DND-41 (cell line): Measurements from ENCODE around the gene EPHA3.

Experiments
- ATAC-seq: fragments of 200-7000 bp; cut with Tn5 transposase; 3 replicates; pipeline ENCODE4 v1.9.1; 2021; ENCODE audit warnings: low read depth; ENCODE audit not compliant: insufficient read depth
- DNase-seq: peaks from one replicate; pipeline ENCODE4 v3.0.0-alpha.2; 2020
- H2AFZ ChIP-seq: 2 replicates; pipeline ENCODE4 v1.6.0; 2012; ENCODE audit warnings: low read depth, low read length
- H3K27ac ChIP-seq: 2 replicates; pipeline ENCODE4 v1.5.1; 2012; ENCODE audit warnings: low read length, inconsistent platforms
- H3K27me3 ChIP-seq: fragments of 200-600 bp; sonication (generic); 2 replicates; pipeline ENCODE4 v1.6.0; 2012; ENCODE audit warnings: low read length, mild to moderate bottlenecking, inconsistent platforms; ENCODE audit not compliant: insufficient read depth, poor library complexity
- H3K36me3 ChIP-seq: 2 replicates; pipeline ENCODE4 v1.5.1; 2012; ENCODE audit warnings: low read length, inconsistent platforms; ENCODE audit not compliant: insufficient read depth
- H3K4me1 ChIP-seq: 2 replicates; pipeline ENCODE4 v1.5.1; 2012; ENCODE audit warnings: mild to moderate bottlenecking, low read length; ENCODE audit not compliant: insufficient read depth
- H3K4me2 ChIP-seq: 2 replicates; pipeline ENCODE4 v1.6.0; 2012; ENCODE audit warnings: mild to moderate bottlenecking, moderate library complexity, low read length, inconsistent platforms; ENCODE audit not compliant: insufficient read depth
- H3K4me3 ChIP-seq, 2 experiments: fragments of 200-600 bp in 1 of 2; shearing (Covaris generic) in 1 of 2; 2 replicates each; pipeline ENCODE4 v1.5.1; 2012 to 2016; ENCODE audit warnings: inconsistent platforms in 2 of 2, low read length in 2 of 2, mild to moderate bottlenecking in 2 of 2, low read depth in 1 of 2, moderate library complexity in 1 of 2
- H3K79me2 ChIP-seq: 2 replicates; pipeline ENCODE4 v1.6.0; 2012; ENCODE audit warnings: low read length, inconsistent platforms; ENCODE audit not compliant: insufficient read depth
- H3K9ac ChIP-seq: 2 replicates; pipeline ENCODE4 v1.6.0; 2012; ENCODE audit warnings: low read depth, mild to moderate bottlenecking, inconsistent platforms, low read length, moderate library complexity
- H3K9me3 ChIP-seq: 2 replicates; pipeline ENCODE4 v1.5.1; 2012; ENCODE audit warnings: low read length, moderate library complexity, mild to moderate bottlenecking, inconsistent platforms; ENCODE audit not compliant: insufficient read depth, severe bottlenecking
- H4K20me1 ChIP-seq: 2 replicates; pipeline ENCODE4 v1.6.0; 2012; ENCODE audit warnings: low read length; ENCODE audit not compliant: insufficient read depth
- EZH2 ChIP-seq: IDR thresholded peaks from 3 replicates; pipeline ENCODE4 v1.6.1; 2012; ENCODE audit warnings: borderline replicate concordance, low read depth, mild to moderate bottlenecking, moderate library complexity, low read length, inconsistent platforms; ENCODE audit not compliant: severe bottlenecking
- TF ChIP-seq, protein P1 (sequence below): IDR thresholded peaks from 2 replicates; pipeline ENCODE4 v1.5.1; 2012; ENCODE audit warnings: borderline replicate concordance, low read length, moderate library complexity, mild to moderate bottlenecking; ENCODE audit not compliant: poor library complexity, severe bottlenecking; ENCODE audit errors: extremely low read depth

EPHA3 gene

DNA sequence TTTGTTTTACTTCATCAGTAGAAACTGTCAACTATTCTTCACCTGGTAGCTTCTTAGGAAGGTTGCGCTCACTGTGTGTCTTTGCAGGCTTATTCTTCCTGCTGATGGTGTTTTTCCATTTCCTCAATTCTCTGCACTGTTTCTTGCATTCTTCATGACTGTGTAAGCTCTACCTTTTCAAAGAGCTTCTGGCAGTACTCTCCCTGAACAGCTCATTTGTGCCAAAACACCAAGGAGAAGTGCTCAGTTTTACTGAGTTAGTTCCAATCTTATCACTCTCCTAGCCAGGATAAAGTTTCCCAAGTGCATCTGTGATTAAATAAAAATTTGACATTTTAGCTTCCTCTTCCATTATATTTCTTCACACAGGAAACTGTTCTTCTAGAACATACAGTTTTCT is 339.8 kb downstream of the EPHA3 start:
- no peak for ATAC-seq
- no peak for TF ChIP-seq EZH2
- TF ChIP-seq, protein P1, sequence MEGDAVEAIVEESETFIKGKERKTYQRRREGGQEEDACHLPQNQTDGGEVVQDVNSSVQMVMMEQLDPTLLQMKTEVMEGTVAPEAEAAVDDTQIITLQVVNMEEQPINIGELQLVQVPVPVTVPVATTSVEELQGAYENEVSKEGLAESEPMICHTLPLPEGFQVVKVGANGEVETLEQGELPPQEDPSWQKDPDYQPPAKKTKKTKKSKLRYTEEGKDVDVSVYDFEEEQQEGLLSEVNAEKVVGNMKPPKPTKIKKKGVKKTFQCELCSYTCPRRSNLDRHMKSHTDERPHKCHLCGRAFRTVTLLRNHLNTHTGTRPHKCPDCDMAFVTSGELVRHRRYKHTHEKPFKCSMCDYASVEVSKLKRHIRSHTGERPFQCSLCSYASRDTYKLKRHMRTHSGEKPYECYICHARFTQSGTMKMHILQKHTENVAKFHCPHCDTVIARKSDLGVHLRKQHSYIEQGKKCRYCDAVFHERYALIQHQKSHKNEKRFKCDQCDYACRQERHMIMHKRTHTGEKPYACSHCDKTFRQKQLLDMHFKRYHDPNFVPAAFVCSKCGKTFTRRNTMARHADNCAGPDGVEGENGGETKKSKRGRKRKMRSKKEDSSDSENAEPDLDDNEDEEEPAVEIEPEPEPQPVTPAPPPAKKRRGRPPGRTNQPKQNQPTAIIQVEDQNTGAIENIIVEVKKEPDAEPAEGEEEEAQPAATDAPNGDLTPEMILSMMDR: no peak
- Histone ChIP-seq H3K4me1 (no peaks in the 10 kb centered on the region), H4K20me1 (no peaks in the 10 kb centered on the region), H3K36me3 (no peaks in the 10 kb centered on the region), H3K27ac (no peak overlapping the region), H3K4me2 (no peak overlapping the region), H3K79me2 (no peaks in the 10 kb centered on the region), H2AFZ (no peak overlapping the region), H3K9ac (no peak overlapping the region), H3K4me3 (no peak overlapping the region), H3K27me3 (no peaks in the 10 kb centered on the region), H3K9me3 (no peaks in the 10 kb centered on the region)
- DNase-seq: no peak

GRCh38 chr3:89449086-89449485 is 341.7 kb downstream of the EPHA3 start:
- DNase-seq (no peak), ATAC-seq (no peak)
- Histone ChIP-seq H3K4me3 (no peak overlapping the region), H3K36me3 (no peaks in the 10 kb centered on the region), H3K27ac (no peak overlapping the region), H3K9me3 (no peaks in the 10 kb centered on the region), H3K4me1 (no peaks in the 10 kb centered on the region), H3K4me2 (no peak overlapping the region), H3K27me3 (no peaks in the 10 kb centered on the region), H3K79me2 (no peaks in the 10 kb centered on the region), H4K20me1 (no peaks in the 10 kb centered on the region), H2AFZ (no peak overlapping the region), H3K9ac (no peak overlapping the region)
- TF ChIP-seq EZH2: no peak
- TF ChIP-seq, protein P1: no peak

DNA sequence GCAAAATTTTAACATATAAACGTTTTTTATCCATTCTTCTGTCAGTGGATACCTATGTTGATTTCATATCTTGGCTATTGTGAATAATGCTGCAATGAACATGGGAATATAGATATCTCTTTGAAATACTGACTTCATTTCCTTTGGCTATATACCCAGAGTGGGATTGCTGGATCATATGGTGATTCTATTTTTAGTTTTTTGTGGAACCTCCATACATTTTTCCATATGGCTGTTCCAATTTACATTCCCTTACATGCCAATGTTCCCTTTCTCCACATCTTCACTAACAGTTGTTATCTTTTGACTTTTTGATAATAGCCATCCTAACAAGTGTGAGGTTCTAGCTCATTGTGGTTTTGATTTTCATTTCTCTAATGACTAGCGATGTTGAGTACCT is 344.6 kb downstream of the EPHA3 start:
- Histone ChIP-seq H3K36me3 (no peaks in the 10 kb centered on the region), H4K20me1 (no peaks in the 10 kb centered on the region), H3K4me2 (no peak overlapping the region), H3K4me1 (no peaks in the 10 kb centered on the region), H3K27me3 (no peaks in the 10 kb centered on the region), H3K79me2 (no peaks in the 10 kb centered on the region), H3K9ac (no peak overlapping the region), H3K9me3 (no peaks in the 10 kb centered on the region), H2AFZ (no peak overlapping the region), H3K4me3 (no peak overlapping the region), H3K27ac (no peak overlapping the region)
- ATAC-seq (no peak), DNase-seq (no peak)
- TF ChIP-seq, protein P1: no peak
- no peak for TF ChIP-seq EZH2

DNA sequence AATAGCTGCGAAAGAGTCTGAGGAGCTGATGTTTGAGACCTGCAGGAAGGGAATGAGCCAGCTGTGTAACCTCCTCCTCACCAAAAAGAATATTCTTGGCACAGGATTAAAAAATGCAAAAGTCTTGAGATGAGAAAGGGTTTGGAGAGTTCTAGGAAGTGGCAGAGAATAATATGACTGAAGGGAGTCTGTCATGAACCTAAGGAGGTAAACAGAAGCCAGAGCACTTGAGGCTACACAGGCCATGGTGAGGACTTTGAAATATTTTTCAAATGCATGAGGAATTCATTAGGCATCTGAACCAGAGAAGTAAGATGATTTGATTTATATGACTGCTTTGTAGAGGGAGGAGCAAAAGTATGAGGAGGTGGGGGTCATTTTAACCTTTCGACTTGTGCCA is 347.8 kb downstream of the EPHA3 start:
- Histone ChIP-seq H3K4me1 (no peaks in the 10 kb centered on the region), H3K79me2 (no peaks in the 10 kb centered on the region), H4K20me1 (no peaks in the 10 kb centered on the region), H3K9me3 (no peaks in the 10 kb centered on the region), H2AFZ (no peak overlapping the region), H3K27ac (no peak overlapping the region), H3K27me3 (no peaks in the 10 kb centered on the region), H3K36me3 (no peaks in the 10 kb centered on the region), H3K4me3 (no peak overlapping the region), H3K9ac (no peak overlapping the region), H3K4me2 (no peak overlapping the region)
- DNase-seq (no peak), ATAC-seq (no peak)
- TF ChIP-seq EZH2: no peak
- TF ChIP-seq, protein P1: no peak
